ENCODE results near the gene PIAS2. TPM values are rescaled to one million over a fixed set of nuclear protein-coding genes. Genes with fewer than 3 reads are reported as not detected.

The PIAS2 gene
- total RNA-seq, 4 donors from 2014 or later = 25.1 to 40.8 (median 29.2) TPM

DNA sequence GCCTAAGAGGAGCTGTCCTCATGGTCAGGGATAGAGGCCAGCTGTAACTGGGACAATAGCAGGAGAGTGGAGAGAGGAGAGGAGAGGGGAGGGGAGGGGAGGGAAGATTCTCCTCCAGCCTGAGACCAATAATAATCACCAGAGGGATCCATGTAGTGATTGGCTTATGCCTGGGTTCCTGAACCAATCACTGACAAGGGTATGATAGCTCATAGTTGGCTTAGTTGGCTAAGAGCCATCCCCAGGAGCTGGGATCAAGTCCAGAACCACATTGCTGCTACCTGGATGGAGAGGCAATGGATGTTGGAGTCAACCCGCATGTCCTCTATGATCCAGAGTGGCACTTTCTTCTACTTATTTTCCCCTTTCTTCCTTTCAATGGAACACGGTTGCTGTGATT, 152.7 kb downstream of the PIAS2 start:
- TF ChIP-seq, protein P1, sequence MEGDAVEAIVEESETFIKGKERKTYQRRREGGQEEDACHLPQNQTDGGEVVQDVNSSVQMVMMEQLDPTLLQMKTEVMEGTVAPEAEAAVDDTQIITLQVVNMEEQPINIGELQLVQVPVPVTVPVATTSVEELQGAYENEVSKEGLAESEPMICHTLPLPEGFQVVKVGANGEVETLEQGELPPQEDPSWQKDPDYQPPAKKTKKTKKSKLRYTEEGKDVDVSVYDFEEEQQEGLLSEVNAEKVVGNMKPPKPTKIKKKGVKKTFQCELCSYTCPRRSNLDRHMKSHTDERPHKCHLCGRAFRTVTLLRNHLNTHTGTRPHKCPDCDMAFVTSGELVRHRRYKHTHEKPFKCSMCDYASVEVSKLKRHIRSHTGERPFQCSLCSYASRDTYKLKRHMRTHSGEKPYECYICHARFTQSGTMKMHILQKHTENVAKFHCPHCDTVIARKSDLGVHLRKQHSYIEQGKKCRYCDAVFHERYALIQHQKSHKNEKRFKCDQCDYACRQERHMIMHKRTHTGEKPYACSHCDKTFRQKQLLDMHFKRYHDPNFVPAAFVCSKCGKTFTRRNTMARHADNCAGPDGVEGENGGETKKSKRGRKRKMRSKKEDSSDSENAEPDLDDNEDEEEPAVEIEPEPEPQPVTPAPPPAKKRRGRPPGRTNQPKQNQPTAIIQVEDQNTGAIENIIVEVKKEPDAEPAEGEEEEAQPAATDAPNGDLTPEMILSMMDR (IDR thresholded peaks at IDR 0.05; ENCODE audit: low read depth) = no peak

DNA sequence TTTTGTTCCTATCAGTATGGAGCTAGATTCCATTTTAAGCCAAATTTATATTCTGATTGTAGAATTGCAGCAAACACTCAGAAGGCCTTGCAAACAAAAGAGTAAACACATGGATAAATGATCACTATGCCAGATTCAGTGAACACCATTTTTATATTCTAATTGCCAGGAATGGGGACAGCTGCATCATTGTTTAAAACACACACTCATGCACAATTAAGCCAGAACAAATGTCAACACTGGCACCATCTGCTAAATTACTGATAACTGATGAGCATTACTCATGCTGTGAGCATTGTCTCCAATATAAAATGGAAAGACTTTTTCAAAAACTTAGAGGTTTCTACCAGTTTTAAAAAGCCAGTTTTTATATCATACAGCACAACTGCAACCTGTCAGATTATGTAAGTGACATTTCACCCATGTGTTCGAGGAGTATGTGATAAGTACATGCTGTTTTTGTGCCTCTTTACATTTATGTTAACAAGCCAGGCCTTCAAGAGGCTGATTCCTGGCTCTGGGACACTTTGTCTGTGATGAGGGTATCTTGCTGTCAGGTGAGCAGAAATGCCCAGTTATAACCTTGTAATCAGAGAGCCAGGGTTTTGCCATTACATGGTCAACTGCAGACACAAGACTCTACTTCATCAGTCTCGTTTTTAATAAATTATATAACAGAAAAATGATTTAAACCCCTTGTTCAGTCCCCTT, 156.1 kb downstream of the PIAS2 start:
- TF ChIP-seq, protein P1 (IDR thresholded peaks at IDR 0.05; ENCODE audit: low read depth) = no peak

- TF ChIP-seq, protein P1 (IDR thresholded peaks at IDR 0.05; ENCODE audit: low read depth) = no peak
Observed at GRCh38 chr18:46759890-46760289, 157.4 kb downstream of the PIAS2 start.

GRCh38 chr18:46756559-46757201, 160.6 kb downstream of the PIAS2 start, which contains the start of gene ST8SIA5:
Gene ST8SIA5 (minus strand): TSS chr18:46757053. CDS start chr18:46756508, 545 bp downstream.
- TF ChIP-seq, protein P1 (IDR thresholded peaks at IDR 0.05; ENCODE audit: low read depth) = no peak

DNA sequence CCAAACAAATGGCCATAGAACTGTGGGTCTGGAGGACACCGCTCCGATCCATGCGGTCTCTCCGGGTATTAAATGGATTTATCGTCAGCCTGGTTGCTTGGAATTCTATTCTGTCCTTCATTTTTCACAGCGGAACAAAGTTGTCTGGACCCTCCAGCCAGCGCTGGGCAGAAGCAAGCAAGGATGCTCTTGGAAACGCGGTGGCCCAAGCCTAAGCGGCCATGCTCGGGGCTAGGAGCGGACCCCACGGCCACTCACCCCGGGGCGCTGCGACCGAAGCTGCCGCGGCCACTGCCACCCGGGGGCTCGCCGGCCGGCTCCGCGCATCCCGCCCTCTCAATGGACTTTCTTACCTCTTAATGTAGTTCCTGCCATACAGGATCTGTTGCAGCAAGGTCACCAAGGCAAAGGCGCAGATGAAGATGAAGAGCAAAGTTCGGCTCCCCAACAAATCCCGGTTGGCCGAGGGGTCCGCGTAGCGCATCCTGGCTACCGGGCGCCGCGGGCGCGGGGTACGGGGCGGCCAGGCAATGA, 161.2 kb downstream of the PIAS2 start:
- TF ChIP-seq, protein P1 (IDR thresholded peaks at IDR 0.05; ENCODE audit: low read depth) = no peak

GRCh38 chr18:46755315-46756024, 161.8 kb downstream of the PIAS2 start:
- TF ChIP-seq, protein P1 (IDR thresholded peaks at IDR 0.05; ENCODE audit: low read depth) = no peak

Measured in subcutaneous adipose tissue (tissue), 4 donors.